Duodenal mucosa (tissue), 2 donors: ENCODE data around the gene RASGEF1C.

Experiments
- H3K27ac ChIP-seq: one replicate; pipeline ENCODE4 v1.7.0; 2013; ENCODE audit warnings: low read depth, low read length
- H3K27me3 ChIP-seq, 2 donors: one replicate each; pipeline ENCODE4 v1.7.0; 2013; ENCODE audit warnings: low read length in 2 of 2, control low read depth in 1 of 2; ENCODE audit not compliant: insufficient read depth in 2 of 2, control insufficient read depth in 1 of 2
- H3K36me3 ChIP-seq, 2 donors: one replicate each; pipeline ENCODE4 v1.7.0; 2013; ENCODE audit warnings: low read length in 2 of 2, control low read depth in 1 of 2; ENCODE audit not compliant: insufficient read depth in 2 of 2, control insufficient read depth in 1 of 2
- H3K4me1 ChIP-seq, 2 donors: one replicate each; pipeline ENCODE4 v1.7.0; 2013; ENCODE audit warnings: low read length in 2 of 2, control low read depth in 1 of 2; ENCODE audit not compliant: insufficient read depth in 2 of 2, control insufficient read depth in 1 of 2
- H3K4me3 ChIP-seq, 2 donors: one replicate each; pipeline ENCODE4 v1.7.0; 2013; ENCODE audit warnings: low read length in 2 of 2, low read depth in 1 of 2
- H3K9ac ChIP-seq, 2 donors: one replicate each; pipeline ENCODE4 v1.7.0; 2013; ENCODE audit warnings: low read length in 2 of 2, low read depth in 1 of 2
- H3K9me3 ChIP-seq, 2 donors: one replicate each; pipeline ENCODE4 v1.7.0; 2013; ENCODE audit warnings: low read length in 2 of 2, control low read depth in 1 of 2; ENCODE audit not compliant: control insufficient read depth in 1 of 2

The RASGEF1C gene

DNA sequence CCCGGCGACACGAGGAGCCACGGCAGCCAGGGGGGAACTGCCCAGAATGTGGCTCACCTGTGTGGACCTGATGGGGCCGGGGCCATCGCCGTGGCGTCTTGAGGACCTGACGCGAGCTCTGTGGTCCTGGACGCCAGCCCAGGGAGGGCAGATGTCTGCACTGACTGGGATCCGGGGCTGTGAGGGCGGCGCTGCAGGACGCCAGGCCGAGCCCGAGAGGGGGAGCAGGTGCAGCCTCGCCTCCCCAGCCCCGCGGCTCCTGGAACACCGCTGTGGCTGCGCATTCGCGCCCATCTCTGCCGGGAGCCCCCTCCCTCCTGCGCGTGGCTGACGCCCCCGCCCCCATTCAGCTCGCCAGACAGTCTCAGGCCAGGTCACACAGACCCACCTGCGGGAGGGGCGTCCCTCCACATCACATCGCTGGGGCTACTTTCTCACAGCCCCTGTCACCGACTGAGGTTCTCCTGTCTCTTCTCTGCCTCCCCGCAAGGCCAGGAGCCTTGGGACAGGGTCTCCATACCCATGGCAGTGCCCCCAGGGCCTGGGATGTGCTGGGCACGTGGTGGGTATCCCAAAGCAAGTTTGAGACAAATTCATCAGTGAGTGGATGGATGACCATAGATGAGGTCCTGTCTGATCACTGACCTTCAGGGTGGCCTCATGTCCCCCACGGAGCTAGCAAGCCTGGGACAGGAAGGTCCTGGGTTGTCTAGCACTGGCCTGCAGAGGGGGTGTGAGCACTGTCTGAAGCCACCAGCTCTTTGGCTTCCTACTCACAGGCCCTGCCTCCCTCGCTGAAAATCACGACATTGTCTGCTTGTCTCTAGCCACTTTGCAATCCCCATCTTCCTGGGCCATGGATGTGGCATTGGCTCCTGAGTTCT is 47.3 kb downstream of the RASGEF1C start:
- Histone ChIP-seq H3K9ac (no peak overlapping the region), H3K4me3 (no peak overlapping the region), H3K9me3 (no peaks in the 10 kb centered on the region), H3K4me1 (no peaks in the 10 kb centered on the region), H3K36me3 (no peaks in the 10 kb centered on the region), H3K27ac (no peak overlapping the region), H3K27me3 (no peaks in the 10 kb centered on the region)

DNA sequence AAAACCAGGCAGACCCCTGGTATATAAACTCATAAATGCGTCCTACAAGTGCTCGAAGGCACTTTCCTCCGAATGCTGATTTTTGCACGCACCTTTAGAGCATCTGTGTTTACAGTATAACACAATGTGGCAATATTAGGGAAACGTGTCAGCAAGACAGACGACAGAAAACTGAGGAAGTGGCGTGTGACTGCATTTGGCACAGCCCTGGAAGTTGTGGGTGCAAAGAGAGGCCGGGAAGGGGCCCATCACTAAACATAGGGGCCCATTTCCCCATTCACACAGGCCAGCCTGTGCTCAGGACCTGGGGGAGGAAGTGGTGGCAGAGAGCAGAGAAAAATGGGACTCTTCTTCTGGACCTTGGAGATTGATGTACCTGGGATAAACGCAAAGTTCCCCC is 48.2 kb downstream of the RASGEF1C start:
- no peak overlapping the region for H3K27ac ChIP-seq
- H3K4me1 ChIP-seq = no peaks in the 10 kb centered on the region
- H3K9me3 ChIP-seq = no peaks in the 10 kb centered on the region
- H3K27me3 ChIP-seq = no peaks in the 10 kb centered on the region
- no peaks in the 10 kb centered on the region for H3K36me3 ChIP-seq
- H3K9ac ChIP-seq = no peak overlapping the region
- no peak overlapping the region for H3K4me3 ChIP-seq

DNA sequence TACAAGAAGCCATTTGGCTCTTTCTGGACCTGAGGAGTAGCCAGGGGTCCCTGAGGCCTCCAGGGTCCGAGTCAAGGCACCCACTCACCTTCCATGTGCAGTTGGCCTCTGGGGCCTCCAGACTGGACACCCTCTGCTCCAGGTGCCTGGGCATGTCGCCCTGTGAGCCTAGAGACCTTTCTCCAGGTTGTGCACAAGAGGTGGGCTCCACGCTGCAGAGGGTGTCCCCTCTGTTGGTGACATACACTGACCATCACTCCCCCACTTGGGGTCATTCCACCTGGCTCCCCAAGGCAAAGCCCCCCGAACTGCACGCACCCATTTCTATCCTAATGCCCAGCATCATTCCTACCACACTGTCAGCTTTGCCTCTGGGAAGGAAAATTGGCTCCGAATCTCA is 48.8 kb downstream of the RASGEF1C start:
- Histone ChIP-seq H3K4me3 (no peak overlapping the region), H3K27ac (no peak overlapping the region), H3K9me3 (no peaks in the 10 kb centered on the region), H3K9ac (no peak overlapping the region), H3K36me3 (no peaks in the 10 kb centered on the region), H3K4me1 (no peaks in the 10 kb centered on the region), H3K27me3 (no peaks in the 10 kb centered on the region)

DNA sequence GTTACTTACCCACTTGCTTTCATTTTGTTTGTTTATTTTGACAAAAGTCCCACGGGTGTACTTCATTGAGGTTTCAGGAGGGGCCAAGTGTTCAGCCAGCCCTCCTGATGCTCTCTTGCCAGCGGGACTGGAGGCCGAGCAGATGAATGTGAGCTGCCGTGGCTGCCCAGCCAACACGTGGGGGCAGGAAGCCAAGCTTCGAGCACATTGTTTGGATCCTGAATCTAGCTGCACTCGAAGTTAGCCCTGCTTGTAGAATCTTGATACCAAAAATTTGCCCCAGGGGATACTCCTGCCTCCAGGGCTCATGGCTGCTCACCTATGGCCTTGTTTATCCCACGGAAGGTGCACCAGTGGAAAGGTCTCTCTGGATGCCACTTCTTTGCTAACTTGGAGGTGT is 49.3 kb downstream of the RASGEF1C start:
- Histone ChIP-seq H3K9ac (no peak overlapping the region), H3K4me3 (no peak overlapping the region), H3K9me3 (no peaks in the 10 kb centered on the region), H3K27me3 (no peaks in the 10 kb centered on the region), H3K27ac (no peak overlapping the region), H3K36me3 (no peaks in the 10 kb centered on the region), H3K4me1 (no peaks in the 10 kb centered on the region)

DNA sequence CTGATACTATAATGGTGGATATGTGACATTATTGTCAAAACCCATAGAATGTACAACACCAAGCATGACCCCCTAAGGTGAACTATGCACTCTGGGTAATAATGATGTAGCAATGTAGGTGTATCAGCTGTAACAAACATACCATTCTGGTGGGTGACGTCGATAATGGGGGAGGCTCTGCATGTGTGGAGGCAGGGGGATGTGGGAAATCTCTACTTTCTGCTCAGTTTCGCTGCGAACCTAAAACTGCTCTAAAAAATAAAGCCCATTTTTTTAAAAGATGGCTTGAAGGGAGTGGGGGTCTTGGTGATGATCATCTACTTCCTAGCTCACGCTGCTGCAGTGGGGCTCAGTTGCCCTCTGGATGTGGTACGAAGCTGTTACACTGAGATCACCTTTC is 51.1 kb downstream of the RASGEF1C start:
- H3K4me3 ChIP-seq = no peak overlapping the region
- H3K4me1 ChIP-seq = no peaks in the 10 kb centered on the region
- no peaks in the 10 kb centered on the region for H3K9me3 ChIP-seq
- no peak overlapping the region for H3K9ac ChIP-seq
- H3K27me3 ChIP-seq = no peaks in the 10 kb centered on the region
- no peaks in the 10 kb centered on the region for H3K36me3 ChIP-seq
- H3K27ac ChIP-seq = no peak overlapping the region

DNA sequence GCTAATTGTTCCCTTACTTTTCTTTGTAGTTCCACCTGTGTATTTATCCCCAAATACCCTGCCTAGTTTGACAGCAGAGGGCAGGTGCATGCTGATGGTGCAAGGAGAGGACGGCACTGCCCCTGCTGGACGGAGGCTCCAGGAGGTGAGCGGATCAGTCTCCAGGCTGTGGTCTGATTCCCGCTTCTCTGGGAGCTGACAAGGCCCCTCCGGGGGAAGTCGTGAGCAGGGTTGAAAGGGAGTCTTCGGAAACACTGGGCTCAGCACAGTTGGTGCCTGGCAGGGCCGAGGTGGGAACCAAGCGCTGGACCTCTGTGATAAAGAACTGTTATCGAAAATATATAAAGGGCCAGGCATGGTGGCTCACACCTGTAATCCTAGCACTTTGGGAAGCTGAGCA is 52.9 kb downstream of the RASGEF1C start:
- no peak overlapping the region for H3K27ac ChIP-seq
- H3K4me3 ChIP-seq = no peak overlapping the region
- H3K9ac ChIP-seq = no peak overlapping the region
- H3K4me1 ChIP-seq = no peaks in the 10 kb centered on the region
- no peaks in the 10 kb centered on the region for H3K27me3 ChIP-seq
- H3K9me3 ChIP-seq = no peaks in the 10 kb centered on the region
- H3K36me3 ChIP-seq = no peaks in the 10 kb centered on the region

DNA sequence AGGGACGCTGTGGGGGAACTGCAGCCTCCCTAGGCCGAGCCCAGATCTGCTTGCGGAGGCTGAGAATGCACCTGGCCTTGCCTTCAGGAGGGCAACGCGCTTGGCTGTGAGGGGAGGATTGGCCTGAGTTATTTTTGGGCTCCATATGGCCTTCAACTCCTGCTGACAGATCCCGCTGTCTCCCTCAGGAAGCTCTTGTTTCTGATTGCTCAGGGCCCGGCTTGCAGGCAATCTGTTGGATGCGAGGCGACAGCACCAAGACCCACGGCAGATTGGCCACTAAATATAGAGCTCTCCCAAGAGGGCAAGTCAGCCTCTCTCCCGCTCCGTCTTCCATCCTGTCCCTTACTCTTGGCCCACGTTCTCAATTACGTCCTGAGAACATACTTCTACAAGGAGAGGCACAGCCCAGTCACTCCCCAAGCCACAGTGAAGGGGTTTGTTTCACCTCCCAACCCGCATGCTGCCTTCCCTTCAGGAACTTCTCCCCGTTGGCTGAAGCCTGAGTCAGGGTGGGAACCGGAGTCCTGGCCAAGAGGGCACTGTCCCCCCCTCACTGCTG is 53.6 kb downstream of the RASGEF1C start:
- no peak overlapping the region for H3K4me3 ChIP-seq
- no peak overlapping the region for H3K9ac ChIP-seq
- no peaks in the 10 kb centered on the region for H3K4me1 ChIP-seq
- no peaks in the 10 kb centered on the region for H3K27me3 ChIP-seq
- no peaks in the 10 kb centered on the region for H3K9me3 ChIP-seq
- no peaks in the 10 kb centered on the region for H3K36me3 ChIP-seq
- no peak overlapping the region for H3K27ac ChIP-seq

DNA sequence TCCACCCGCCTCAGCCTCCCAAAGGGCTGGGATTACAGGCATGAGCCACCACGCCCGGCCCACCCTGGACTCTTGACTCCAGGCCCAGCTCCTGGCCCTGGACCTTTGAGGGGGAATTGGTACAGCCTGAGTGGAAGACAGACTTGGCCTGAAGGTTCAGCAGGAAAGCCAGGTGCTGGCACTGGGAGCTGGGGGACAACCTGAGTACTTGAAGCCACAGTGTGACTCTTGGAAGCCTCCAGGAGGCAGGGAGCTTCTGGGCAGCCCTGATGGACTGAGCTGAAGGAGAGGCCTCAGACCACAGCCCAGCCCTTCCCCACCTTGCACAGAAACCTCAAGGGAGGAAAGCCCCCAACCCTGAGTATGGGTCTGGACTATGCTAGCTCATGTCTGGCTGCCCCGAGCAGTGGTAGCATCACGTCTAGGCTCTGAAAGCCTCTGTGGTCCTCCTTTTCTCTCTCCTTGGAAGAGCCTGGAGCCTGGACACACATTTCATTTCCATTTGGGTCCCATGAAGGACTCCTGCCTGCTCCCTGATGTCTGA is 54.1 kb downstream of the RASGEF1C start:
- Histone ChIP-seq H3K27ac (no peak overlapping the region), H3K4me3 (no peak overlapping the region), H3K27me3 (no peaks in the 10 kb centered on the region), H3K9me3 (no peaks in the 10 kb centered on the region), H3K9ac (no peak overlapping the region), H3K4me1 (no peaks in the 10 kb centered on the region), H3K36me3 (no peaks in the 10 kb centered on the region)

DNA sequence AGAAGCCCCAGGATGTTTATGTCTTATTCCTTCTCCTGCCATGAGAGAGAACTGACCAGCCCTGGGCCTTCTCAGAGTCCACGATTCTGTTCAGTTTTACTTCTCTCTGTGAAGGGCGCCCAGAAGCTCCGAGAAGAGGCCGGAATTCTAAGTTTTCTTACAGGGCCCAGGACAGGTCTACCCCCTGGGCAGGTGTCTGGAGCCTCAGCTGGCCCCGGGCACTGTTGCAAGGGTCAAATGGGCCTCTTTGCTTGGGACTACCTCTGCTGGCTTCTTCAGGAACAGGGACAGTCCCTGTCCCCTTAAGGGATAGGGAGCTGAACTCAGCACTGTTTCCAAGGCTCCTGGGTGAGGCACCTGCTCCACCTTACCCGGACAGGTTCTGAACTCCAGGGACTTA is 55.0 kb downstream of the RASGEF1C start:
- no peaks in the 10 kb centered on the region for H3K36me3 ChIP-seq
- no peaks in the 10 kb centered on the region for H3K27me3 ChIP-seq
- H3K9ac ChIP-seq = no peak overlapping the region
- no peaks in the 10 kb centered on the region for H3K4me1 ChIP-seq
- no peak overlapping the region for H3K27ac ChIP-seq
- no peaks in the 10 kb centered on the region for H3K9me3 ChIP-seq
- H3K4me3 ChIP-seq = no peak overlapping the region

DNA sequence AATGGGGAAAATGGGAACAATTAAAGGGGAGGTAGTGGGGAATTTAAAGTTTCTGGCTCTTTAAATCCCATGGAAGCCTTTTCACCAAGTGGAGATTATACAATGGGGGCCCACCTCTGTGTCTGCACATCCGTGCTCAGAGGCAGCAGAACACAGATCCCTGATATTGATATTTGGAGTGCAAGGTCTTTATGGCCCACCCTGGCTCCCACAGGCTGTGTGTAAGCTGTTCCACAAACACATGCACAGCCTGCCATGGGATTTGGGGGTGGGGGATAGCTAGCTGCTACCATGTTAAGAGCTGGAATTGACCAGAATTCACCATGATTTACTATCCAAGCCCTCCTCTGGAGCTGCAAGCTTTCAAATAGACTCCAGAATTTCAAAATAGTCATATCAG is 55.9 kb downstream of the RASGEF1C start:
- Histone ChIP-seq H3K36me3 (no peaks in the 10 kb centered on the region), H3K9me3 (no peaks in the 10 kb centered on the region), H3K27ac (no peak overlapping the region), H3K27me3 (no peaks in the 10 kb centered on the region), H3K4me1 (no peaks in the 10 kb centered on the region), H3K4me3 (no peak overlapping the region), H3K9ac (no peak overlapping the region)
